Amniotic stem cell (primary cell): ENCODE data around the gene PYGM.

Experiments
- DNase-seq: peaks from one replicate; lab custom pipeline; 2025; lab: John Stamatoyannopoulos, UW

The PYGM gene

GRCh38 chr11:64767344-64768299 is 7.8 kb upstream of the PYGM start:
- no peak for DNase-seq

GRCh38 chr11:64766881-64767280 is 7.1 kb upstream of the PYGM start:
- DNase-seq = no peak

- no peak for DNase-seq
Measured at GRCh38 chr11:64765851-64766665, 6.3 kb upstream of the PYGM start.

- DNase-seq = no peak
Measured at GRCh38 chr11:64765291-64765850, 5.6 kb upstream of the PYGM start.

GRCh38 chr11:64764753-64765152 is 5.0 kb upstream of the PYGM start:
- no peak for DNase-seq

- no peak for DNase-seq
Measured at GRCh38 chr11:64764040-64764611, 4.4 kb upstream of the PYGM start.

GRCh38 chr11:64763526-64764039 is 3.8 kb upstream of the PYGM start:
- no peak for DNase-seq

GRCh38 chr11:64762674-64763525 is 3.1 kb upstream of the PYGM start:
- DNase-seq = no peak

GRCh38 chr11:64762277-64762673 is 2.5 kb upstream of the PYGM start:
- DNase-seq = no peak

- no peak for DNase-seq
Measured at GRCh38 chr11:64760759-64761420, 1.1 kb upstream of the PYGM start.

GRCh38 chr11:64759131-64759721 is 548 bp downstream of the PYGM start:
- DNase-seq = no peak

GRCh38 chr11:64758330-64759079 is 1.3 kb downstream of the PYGM start:
- no peak for DNase-seq

- no peak for DNase-seq
Measured at GRCh38 chr11:64757549-64758329, 2.0 kb downstream of the PYGM start.

- DNase-seq = no peak
Measured at GRCh38 chr11:64755681-64756361, 4.0 kb downstream of the PYGM start.

GRCh38 chr11:64754919-64755662 is 4.7 kb downstream of the PYGM start:
- no peak for DNase-seq

- DNase-seq = no peak
Measured at GRCh38 chr11:64754124-64754918, 5.5 kb downstream of the PYGM start.
